Parathyroid adenoma (tissue), 2 donors: Measurements from ENCODE around the gene EEFSEC.

ENCODE experiments used
- H2AFZ ChIP-seq: fragments of 300-600 bp; sonication (generic); one replicate; pipeline ENCODE4 v1.7.0; 2017; ENCODE audit warnings: antibody characterized with exemption, mild to moderate bottlenecking
- H3K27ac ChIP-seq: fragments of 300-600 bp; sonication (generic); one replicate; pipeline ENCODE4 v1.7.0; 2017
- H3K27me3 ChIP-seq: fragments of 300-600 bp; sonication (generic); one replicate; pipeline ENCODE4 v1.7.0; 2017; ENCODE audit warnings: low read length; ENCODE audit not compliant: control insufficient read depth, insufficient read depth
- H3K36me3 ChIP-seq: fragments of 300-600 bp; sonication (generic); one replicate; pipeline ENCODE4 v1.7.0; 2017; ENCODE audit warnings: low read length; ENCODE audit not compliant: control insufficient read depth, insufficient read depth
- H3K4me1 ChIP-seq: fragments of 300-600 bp; sonication (generic); one replicate; pipeline ENCODE4 v1.7.0; 2017; ENCODE audit warnings: control low read depth
- H3K4me2 ChIP-seq: fragments of 300-600 bp; sonication (generic); one replicate; pipeline ENCODE4 v1.7.0; 2017; ENCODE audit warnings: low read length
- H3K4me3 ChIP-seq: fragments of 300-600 bp; sonication (generic); one replicate; pipeline ENCODE4 v1.7.0; 2017; ENCODE audit warnings: low read depth, low read length
- H3K79me2 ChIP-seq: fragments of 300-600 bp; sonication (generic); one replicate; pipeline ENCODE4 v1.7.0; 2017; ENCODE audit warnings: control low read depth
- H3K9ac ChIP-seq: fragments of 300-600 bp; sonication (generic); one replicate; pipeline ENCODE4 v1.7.0; 2017; ENCODE audit warnings: mild to moderate bottlenecking
- H3K9me3 ChIP-seq: fragments of 300-600 bp; sonication (generic); one replicate; pipeline ENCODE4 v1.7.0; 2017; ENCODE audit warnings: low read length; ENCODE audit not compliant: control insufficient read depth
- TF ChIP-seq, protein P1 (sequence below): fragments of 300-600 bp; sonication (generic); IDR thresholded peaks from one replicate; pipeline ENCODE4 v1.7.0; 2017; ENCODE audit warnings: antibody characterized with exemption, mild to moderate bottlenecking
- donor health status: primary hyperparathyroidism.

EEFSEC gene

DNA sequence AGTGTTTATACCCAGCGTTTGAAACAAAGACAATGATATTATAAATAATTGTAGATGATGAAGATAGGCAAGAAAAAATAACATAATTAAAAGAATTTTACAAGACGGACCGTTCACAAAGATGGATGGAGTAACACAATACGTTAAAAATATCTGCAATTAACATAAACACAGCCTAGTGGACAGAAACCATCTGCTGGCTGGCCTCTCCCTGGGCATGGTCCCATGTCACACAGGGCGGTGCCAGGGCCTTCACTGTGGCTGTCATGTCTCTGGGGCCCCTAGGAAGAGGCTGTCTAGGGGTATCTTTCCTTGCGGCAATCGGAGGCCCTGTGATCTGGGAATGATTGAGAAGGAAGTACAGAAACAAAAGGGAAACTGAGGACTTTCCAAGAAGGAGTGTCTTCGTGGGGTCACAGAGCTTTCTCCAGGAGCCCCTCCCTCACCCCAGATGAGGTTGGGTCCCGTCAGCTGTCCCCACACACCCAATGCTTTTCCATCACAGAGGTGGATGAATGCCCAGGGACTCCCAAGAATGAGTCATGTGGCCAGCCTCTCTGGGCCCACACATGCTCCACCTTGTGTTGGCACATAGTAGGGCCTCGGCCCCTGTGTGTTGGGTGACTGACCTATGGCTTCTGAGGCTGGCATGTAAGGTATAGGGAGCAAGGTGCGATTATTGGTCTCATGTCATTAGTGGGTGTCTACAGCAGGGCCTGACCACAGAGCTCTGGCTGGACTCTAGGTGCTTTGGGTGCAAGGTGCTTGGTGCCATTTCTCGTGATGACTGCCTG, 226.3 kb downstream of the EEFSEC start:
- no peaks in the 10 kb centered on the region for H3K36me3 ChIP-seq
- TF ChIP-seq, protein P1, sequence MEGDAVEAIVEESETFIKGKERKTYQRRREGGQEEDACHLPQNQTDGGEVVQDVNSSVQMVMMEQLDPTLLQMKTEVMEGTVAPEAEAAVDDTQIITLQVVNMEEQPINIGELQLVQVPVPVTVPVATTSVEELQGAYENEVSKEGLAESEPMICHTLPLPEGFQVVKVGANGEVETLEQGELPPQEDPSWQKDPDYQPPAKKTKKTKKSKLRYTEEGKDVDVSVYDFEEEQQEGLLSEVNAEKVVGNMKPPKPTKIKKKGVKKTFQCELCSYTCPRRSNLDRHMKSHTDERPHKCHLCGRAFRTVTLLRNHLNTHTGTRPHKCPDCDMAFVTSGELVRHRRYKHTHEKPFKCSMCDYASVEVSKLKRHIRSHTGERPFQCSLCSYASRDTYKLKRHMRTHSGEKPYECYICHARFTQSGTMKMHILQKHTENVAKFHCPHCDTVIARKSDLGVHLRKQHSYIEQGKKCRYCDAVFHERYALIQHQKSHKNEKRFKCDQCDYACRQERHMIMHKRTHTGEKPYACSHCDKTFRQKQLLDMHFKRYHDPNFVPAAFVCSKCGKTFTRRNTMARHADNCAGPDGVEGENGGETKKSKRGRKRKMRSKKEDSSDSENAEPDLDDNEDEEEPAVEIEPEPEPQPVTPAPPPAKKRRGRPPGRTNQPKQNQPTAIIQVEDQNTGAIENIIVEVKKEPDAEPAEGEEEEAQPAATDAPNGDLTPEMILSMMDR, result no peak

DNA sequence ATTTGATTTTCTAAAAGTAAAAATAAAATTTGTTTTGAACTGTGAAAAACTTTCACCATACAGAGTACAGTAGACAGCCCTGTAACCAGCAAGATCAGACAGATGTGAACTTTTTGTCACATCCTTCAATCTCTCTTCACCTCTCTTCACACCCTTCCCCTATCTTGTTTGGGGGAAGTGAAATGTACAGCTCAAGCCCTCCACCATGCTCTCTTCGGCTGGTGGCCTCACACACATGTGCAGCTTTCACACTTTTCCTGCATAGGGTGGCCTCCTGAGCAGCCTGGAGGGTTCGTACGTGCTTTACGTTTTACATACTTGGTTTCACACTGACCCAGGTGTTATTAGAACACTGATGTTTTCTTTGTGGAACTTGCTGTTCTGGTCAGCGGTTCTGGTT, 227.0 kb downstream of the EEFSEC start:
- H3K9ac ChIP-seq, result no peak overlapping the region
- no peaks in the 10 kb centered on the region for H3K9me3 ChIP-seq
- TF ChIP-seq, protein P1, result no peak
- peaks cover 9% of the 10 kb centered on the region for H3K4me1 ChIP-seq
- H3K4me2 ChIP-seq, result no peak overlapping the region
- H3K27ac ChIP-seq, result no peak overlapping the region
- H3K36me3 ChIP-seq, result no peaks in the 10 kb centered on the region
- no peaks in the 10 kb centered on the region for H3K27me3 ChIP-seq
- H3K79me2 ChIP-seq, result peaks cover 23% of the 10 kb centered on the region
- no peak overlapping the region for H2AFZ ChIP-seq
- no peak overlapping the region for H3K4me3 ChIP-seq

More for the DNA sequence above, 226.3 kb downstream of the EEFSEC start:
- Histone ChIP-seq H3K4me3 (no peak overlapping the region), H3K79me2 (peaks cover 23% of the 10 kb centered on the region), H3K9me3 (no peaks in the 10 kb centered on the region), H3K4me2 (no peak overlapping the region), H3K4me1 (peaks cover 9% of the 10 kb centered on the region), H3K27me3 (no peaks in the 10 kb centered on the region), H2AFZ (no peak overlapping the region), H3K9ac (no peak overlapping the region), H3K27ac (no peak overlapping the region)

- Histone ChIP-seq H3K4me1 (peaks cover 9% of the 10 kb centered on the region), H3K27ac (no peak overlapping the region)
- TF ChIP-seq, protein P1, result no peak
Observed at GRCh38 chr3:128380719-128381118, 227.4 kb downstream of the EEFSEC start.

DNA sequence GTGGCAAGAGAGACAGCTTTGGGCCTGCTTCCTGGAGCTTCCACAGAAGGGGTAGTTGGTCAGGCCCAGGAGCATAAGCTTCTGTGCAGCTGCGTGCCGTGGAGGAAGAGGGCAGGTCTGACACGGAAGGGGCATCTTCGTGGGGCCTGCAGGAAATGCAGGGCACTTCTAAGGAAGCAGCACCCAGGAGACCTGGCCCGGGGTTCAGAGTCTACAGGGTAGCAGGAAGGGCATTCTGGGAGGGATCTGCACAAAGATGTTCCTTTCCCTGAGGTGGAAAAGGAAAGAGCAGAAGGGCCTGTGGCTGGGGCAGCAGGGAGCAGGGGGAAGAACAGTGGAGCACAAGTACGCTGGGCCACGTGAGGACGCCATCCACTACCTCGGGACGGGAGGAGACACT, 228.3 kb downstream of the EEFSEC start:
- Histone ChIP-seq H3K4me1 (peaks cover 9% of the 10 kb centered on the region), H3K27me3 (no peaks in the 10 kb centered on the region), H3K9ac (no peak overlapping the region)

More at GRCh38 chr3:128380719-128381118, 227.4 kb downstream of the EEFSEC start:
- H3K4me2 ChIP-seq, result no peak overlapping the region
- peaks cover 23% of the 10 kb centered on the region for H3K79me2 ChIP-seq
- H3K36me3 ChIP-seq, result no peaks in the 10 kb centered on the region
- no peak overlapping the region for H3K9ac ChIP-seq
- H3K27me3 ChIP-seq, result no peaks in the 10 kb centered on the region
- no peak overlapping the region for H3K4me3 ChIP-seq
- H2AFZ ChIP-seq, result no peak overlapping the region
- H3K9me3 ChIP-seq, result no peaks in the 10 kb centered on the region

More for the DNA sequence above, 228.3 kb downstream of the EEFSEC start:
- Histone ChIP-seq H3K4me3 (no peak overlapping the region), H3K4me2 (no peak overlapping the region), H3K36me3 (no peaks in the 10 kb centered on the region), H2AFZ (no peak overlapping the region), H3K79me2 (peaks cover 23% of the 10 kb centered on the region), H3K9me3 (no peaks in the 10 kb centered on the region), H3K27ac (no peak overlapping the region)
- TF ChIP-seq, protein P1, result no peak
